SK-N-SH (cell line): ENCODE measurements around the gene ADAMTS9.

Experiments
- EP300 ChIP-seq, 2 experiments: IDR thresholded peaks; 2 replicates each; pipeline versions ENCODE4 v1.4.0 to v1.6.1; 2012; ENCODE audit warnings: borderline replicate concordance in 1 of 2, low read depth in 1 of 2, low read length in 1 of 2
- EZH2phosphoT487 ChIP-seq: fragments of 200-600 bp; sonication (generic); IDR thresholded peaks from 2 replicates; pipeline ENCODE4 v1.6.1; 2017; ENCODE audit warnings: low read depth, mixed run types, mild to moderate bottlenecking, antibody characterized with exemption, moderate library complexity, borderline replicate concordance
- NFIC ChIP-seq: IDR thresholded peaks from 2 replicates; pipeline ENCODE4 v1.4.0; 2012; ENCODE audit warnings: borderline replicate concordance
- POLR2AphosphoS5 ChIP-seq: IDR thresholded peaks from 2 replicates; pipeline ENCODE4 v1.6.1; 2012; ENCODE audit warnings: low read depth, low read length
- TF ChIP-seq, protein P1 (sequence below): fragments of 200-600 bp; sonication (generic); IDR thresholded peaks from 2 replicates; pipeline ENCODE4 v1.6.1; 2017; ENCODE audit warnings: antibody characterized with exemption, mild to moderate bottlenecking, moderate library complexity
- TF ChIP-seq, protein P2 (sequence below): IDR thresholded peaks from 2 replicates; pipeline ENCODE4 v1.4.0; 2012; ENCODE audit warnings: low read depth
- TF ChIP-seq, protein P3 (sequence below): IDR thresholded peaks from 2 replicates; pipeline ENCODE4 v1.4.0; 2012; ENCODE audit warnings: low read depth, borderline replicate concordance

DNA sequence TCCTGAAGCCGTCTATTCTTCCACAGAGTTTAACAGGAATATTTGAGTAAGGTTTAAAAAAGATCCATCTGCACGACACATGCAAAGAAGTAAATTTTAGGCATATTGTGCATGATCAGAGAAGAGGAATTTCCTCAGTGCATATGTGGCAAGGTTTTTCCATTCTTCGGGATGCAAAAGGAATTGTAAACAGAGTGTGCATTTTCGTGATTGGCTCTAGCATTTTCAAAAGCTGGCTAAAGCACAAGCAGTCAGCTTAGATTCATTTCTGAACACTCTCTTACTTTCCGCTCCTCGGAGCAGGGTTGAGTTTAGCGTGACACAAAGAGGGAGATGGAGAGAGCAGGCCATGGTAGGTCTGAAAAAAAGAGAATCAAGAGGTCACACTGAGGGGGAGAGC, 128.2 kb downstream of the ADAMTS9 start:
- TF ChIP-seq NFIC: no peak
- TF ChIP-seq, protein P1, sequence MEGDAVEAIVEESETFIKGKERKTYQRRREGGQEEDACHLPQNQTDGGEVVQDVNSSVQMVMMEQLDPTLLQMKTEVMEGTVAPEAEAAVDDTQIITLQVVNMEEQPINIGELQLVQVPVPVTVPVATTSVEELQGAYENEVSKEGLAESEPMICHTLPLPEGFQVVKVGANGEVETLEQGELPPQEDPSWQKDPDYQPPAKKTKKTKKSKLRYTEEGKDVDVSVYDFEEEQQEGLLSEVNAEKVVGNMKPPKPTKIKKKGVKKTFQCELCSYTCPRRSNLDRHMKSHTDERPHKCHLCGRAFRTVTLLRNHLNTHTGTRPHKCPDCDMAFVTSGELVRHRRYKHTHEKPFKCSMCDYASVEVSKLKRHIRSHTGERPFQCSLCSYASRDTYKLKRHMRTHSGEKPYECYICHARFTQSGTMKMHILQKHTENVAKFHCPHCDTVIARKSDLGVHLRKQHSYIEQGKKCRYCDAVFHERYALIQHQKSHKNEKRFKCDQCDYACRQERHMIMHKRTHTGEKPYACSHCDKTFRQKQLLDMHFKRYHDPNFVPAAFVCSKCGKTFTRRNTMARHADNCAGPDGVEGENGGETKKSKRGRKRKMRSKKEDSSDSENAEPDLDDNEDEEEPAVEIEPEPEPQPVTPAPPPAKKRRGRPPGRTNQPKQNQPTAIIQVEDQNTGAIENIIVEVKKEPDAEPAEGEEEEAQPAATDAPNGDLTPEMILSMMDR: no peak
- TF ChIP-seq EZH2phosphoT487: no peak
- no peak for TF ChIP-seq EP300 (IDR thresholded peaks at IDR 0.05; ENCODE audit: borderline replicate concordance in 1 of 2, low read depth in 1 of 2, low read length in 1 of 2)
- TF ChIP-seq, protein P2, sequence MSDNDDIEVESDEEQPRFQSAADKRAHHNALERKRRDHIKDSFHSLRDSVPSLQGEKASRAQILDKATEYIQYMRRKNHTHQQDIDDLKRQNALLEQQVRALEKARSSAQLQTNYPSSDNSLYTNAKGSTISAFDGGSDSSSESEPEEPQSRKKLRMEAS: no peak
- no peak for TF ChIP-seq POLR2AphosphoS5
- TF ChIP-seq, protein P3, sequence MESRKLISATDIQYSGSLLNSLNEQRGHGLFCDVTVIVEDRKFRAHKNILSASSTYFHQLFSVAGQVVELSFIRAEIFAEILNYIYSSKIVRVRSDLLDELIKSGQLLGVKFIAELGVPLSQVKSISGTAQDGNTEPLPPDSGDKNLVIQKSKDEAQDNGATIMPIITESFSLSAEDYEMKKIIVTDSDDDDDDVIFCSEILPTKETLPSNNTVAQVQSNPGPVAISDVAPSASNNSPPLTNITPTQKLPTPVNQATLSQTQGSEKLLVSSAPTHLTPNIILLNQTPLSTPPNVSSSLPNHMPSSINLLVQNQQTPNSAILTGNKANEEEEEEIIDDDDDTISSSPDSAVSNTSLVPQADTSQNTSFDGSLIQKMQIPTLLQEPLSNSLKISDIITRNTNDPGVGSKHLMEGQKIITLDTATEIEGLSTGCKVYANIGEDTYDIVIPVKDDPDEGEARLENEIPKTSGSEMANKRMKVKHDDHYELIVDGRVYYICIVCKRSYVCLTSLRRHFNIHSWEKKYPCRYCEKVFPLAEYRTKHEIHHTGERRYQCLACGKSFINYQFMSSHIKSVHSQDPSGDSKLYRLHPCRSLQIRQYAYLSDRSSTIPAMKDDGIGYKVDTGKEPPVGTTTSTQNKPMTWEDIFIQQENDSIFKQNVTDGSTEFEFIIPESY: no peak
